CD8-positive, alpha-beta memory T cell (primary cell): ENCODE results near the gene C1orf52. TPM values are rescaled to one million over a fixed set of nuclear protein-coding genes. Genes with fewer than 3 reads are reported as not detected.
"Not testable (repeated sequence)": the region's sequence is repeated elsewhere in the genome, so short reads cannot be mapped to it uniquely, and the experiment has no call there.

Experiments used
- CTCF ChIA-PET: fragments of 350-600 bp; sonication (Branson Sonifier 250); formaldehyde crosslinking; loops from one replicate; lab custom pipeline; 2021; ENCODE audit warnings: antibody characterized with exemption; lab: Charles Lee
- POLR2A ChIA-PET: fragments of 350-600 bp; sonication (Branson Sonifier 250); formaldehyde crosslinking; loops from one replicate; lab custom pipeline; 2021; ENCODE audit warnings: antibody characterized with exemption; lab: Charles Lee
- DNase-seq, 5 donors: peaks; one replicate each; pipeline versions ENCODE4 v3.0.0 to v3.0.0-alpha.2; 2020 to 2022; ENCODE audit warnings: mixed read lengths in 1 of 5
- H3K27ac ChIP-seq: one replicate; pipeline ENCODE4 v1.7.0; 2013; ENCODE audit warnings: low read depth, mild to moderate bottlenecking, low read length, moderate library complexity
- H3K27me3 ChIP-seq: 2 replicates; pipeline ENCODE4 v1.7.0; 2013; ENCODE audit warnings: low read length, mild to moderate bottlenecking; ENCODE audit not compliant: insufficient read depth, poor library complexity, severe bottlenecking
- H3K36me3 ChIP-seq: 2 replicates; pipeline ENCODE4 v1.7.0; 2013; ENCODE audit warnings: mild to moderate bottlenecking, low read length, moderate library complexity; ENCODE audit not compliant: insufficient read depth
- H3K4me1 ChIP-seq: 2 replicates; pipeline ENCODE4 v1.7.0; 2013; ENCODE audit warnings: mild to moderate bottlenecking, low read length, moderate library complexity; ENCODE audit not compliant: insufficient read depth
- H3K4me3 ChIP-seq: 2 replicates; pipeline ENCODE4 v1.7.0; 2013; ENCODE audit warnings: mild to moderate bottlenecking, low read length
- H3K9me3 ChIP-seq: 2 replicates; pipeline ENCODE4 v1.7.0; 2013; ENCODE audit warnings: mild to moderate bottlenecking, low read length
- H3K27ac Mint-ChIP-seq, 8 donors: one replicate each; pipeline ENCODE4 v1.8.0; 2020 to 2021; ENCODE audit warnings: mixed read lengths in 8 of 8, mild to moderate bottlenecking in 6 of 8, inconsistent platforms in 3 of 8, moderate library complexity in 3 of 8
- H3K27me3 Mint-ChIP-seq, 2 donors: one replicate each; pipeline ENCODE4 v1.8.0; 2020 to 2021; ENCODE audit warnings: mixed read lengths in 2 of 2, mild to moderate bottlenecking in 1 of 2, moderate library complexity in 1 of 2
- H3K36me3 Mint-ChIP-seq, 3 donors: one replicate each; pipeline ENCODE4 v1.8.0; 2020 to 2021; ENCODE audit warnings: mixed read lengths in 3 of 3, inconsistent platforms in 1 of 3, mild to moderate bottlenecking in 1 of 3
- H3K4me1 Mint-ChIP-seq, 3 donors: one replicate each; pipeline ENCODE4 v1.8.0; 2020 to 2021; ENCODE audit warnings: mixed read lengths in 3 of 3, inconsistent platforms in 1 of 3, mild to moderate bottlenecking in 1 of 3
- H3K4me3 Mint-ChIP-seq, 7 donors: one replicate each; pipeline ENCODE4 v1.8.0; 2020 to 2021; ENCODE audit warnings: mixed read lengths in 7 of 7, mild to moderate bottlenecking in 6 of 7, moderate library complexity in 4 of 7, inconsistent platforms in 2 of 7
- H3K9me3 Mint-ChIP-seq, 5 donors: one replicate each; pipeline ENCODE4 v1.8.0; 2020 to 2022; ENCODE audit warnings: mixed read lengths in 5 of 5, mild to moderate bottlenecking in 3 of 5, moderate library complexity in 2 of 5, inconsistent platforms in 1 of 5
- polyA plus RNA-seq: library from polyadenylated mRNA; unstranded; fragments of 300-500 nt; fragmentation: Illumina TruSeq; gene quantifications from one replicate; pipeline ENCODE4 v1.2.3, GENCODE V29; 2021
- total RNA-seq, 2 experiments: library from RNA; stranded (reverse); gene quantifications; one replicate each; pipeline ENCODE4 v1.2.3, GENCODE V29; 2021

Gene C1orf52
- total and polyA plus RNA-seq, 3 experiments from 2014 or later = 22.1 to 29.3 (median 27.7) TPM

GRCh38 chr1:85268801-85269585, 9.5 kb upstream of the C1orf52 start:
- Histone ChIP-seq H3K27me3 (no peaks in the 10 kb centered on the region), H3K4me3 (no peak overlapping the region), H3K9me3 (no peaks in the 10 kb centered on the region), H3K27ac (no peak overlapping the region), H3K36me3 (peaks cover 30% of the 10 kb centered on the region), H3K4me1 (peaks cover 11% of the 10 kb centered on the region)
- CTCF ChIA-PET = interaction anchor here (1.9 kb wide), 1 partner anchor 9 kb away, joined by 8 read pairs; the partner anchor contains the start of gene C1orf52
- POLR2A ChIA-PET = interaction anchor here (0.7 kb wide), 1 partner anchor 324 kb away, joined by 6 read pairs; no protein-coding TSS in a partner anchor
- Mint-ChIP-seq H3K9me3 (no peaks in the 10 kb centered on the region), H3K36me3 (peaks cover 0 to 73% (median 16%) of the 10 kb centered on the region in 3 donors), H3K27ac (peak overlapping the region in 2 of 8 donors; percentile 4 to 81), H3K27me3 (no peaks in the 10 kb centered on the region), H3K4me3 (peak overlapping the region in 1 of 7 donors; percentile 25), H3K4me1 (peaks cover 33 to 46% (median 45%) of the 10 kb centered on the region in 3 donors)
- no peak for DNase-seq

GRCh38 chr1:85267313-85267712, 7.9 kb upstream of the C1orf52 start:
- Histone ChIP-seq H3K9me3 (no peaks in the 10 kb centered on the region), H3K4me1 (peaks cover 4% of the 10 kb centered on the region), H3K27me3 (no peaks in the 10 kb centered on the region), H3K4me3 (no peak overlapping the region), H3K27ac (no peak overlapping the region), H3K36me3 (peaks cover 30% of the 10 kb centered on the region)
- Mint-ChIP-seq H3K4me1 (peaks cover 18 to 31% (median 30%) of the 10 kb centered on the region in 3 donors), H3K4me3 (no peak overlapping the region), H3K27ac (no peak overlapping the region), H3K36me3 (peaks cover 0 to 65% (median 17%) of the 10 kb centered on the region in 3 donors), H3K27me3 (no peaks in the 10 kb centered on the region), H3K9me3 (no peaks in the 10 kb centered on the region)
- DNase-seq = no peak
- ChIA-PET CTCF (interaction anchor here (1.9 kb wide), 1 partner anchor 8 kb away, joined by 8 read pairs; the partner anchor contains the start of gene C1orf52), POLR2A (interaction anchor here (1.4 kb wide), 1 partner anchor 8 kb away, joined by 5 read pairs; the partner anchor contains the start of gene BCL10)

- peak overlapping the region in 1 of 8 donors; percentile 28 for H3K27ac Mint-ChIP-seq
- H3K9me3 Mint-ChIP-seq = no peaks in the 10 kb centered on the region
- Histone ChIP-seq H3K9me3 (no peaks in the 10 kb centered on the region), H3K27ac (no peak overlapping the region), H3K27me3 (no peaks in the 10 kb centered on the region), H3K4me1 (no peaks in the 10 kb centered on the region), H3K4me3 (no peak overlapping the region), H3K36me3 (peaks cover 16% of the 10 kb centered on the region)
- CTCF ChIA-PET = no interaction called here
- H3K27me3 Mint-ChIP-seq = no peaks in the 10 kb centered on the region
- no peak overlapping the region for H3K4me3 Mint-ChIP-seq
- peaks cover 7 to 19% (median 14%) of the 10 kb centered on the region in 3 donors for H3K4me1 Mint-ChIP-seq
- POLR2A ChIA-PET = no interaction called here
- H3K36me3 Mint-ChIP-seq = peaks cover 0 to 41% (median 8%) of the 10 kb centered on the region in 3 donors
- DNase-seq = no peak
These were observed 4.7 kb upstream of the C1orf52 start for GRCh38 chr1:85264150-85264549.

GRCh38 chr1:85262985-85263384, 3.5 kb upstream of the C1orf52 start:
- CTCF ChIA-PET = interaction anchor here (1.2 to 5.3 kb wide), 2 partner anchors 11 to 318 kb away, joined by 6 to 86 read pairs; partner anchors contain the start of gene BCL10
- H3K27me3 ChIP-seq = no peaks in the 10 kb centered on the region
- H3K27ac ChIP-seq = no peak overlapping the region
- H3K36me3 Mint-ChIP-seq = peaks cover 0 to 45% (median 12%) of the 10 kb centered on the region in 3 donors
- peaks cover 8% of the 10 kb centered on the region for H3K4me1 ChIP-seq
- H3K4me1 Mint-ChIP-seq = peaks cover 11 to 25% (median 18%) of the 10 kb centered on the region in 3 donors
- H3K9me3 Mint-ChIP-seq = no peaks in the 10 kb centered on the region
- no peak overlapping the region for H3K4me3 ChIP-seq
- H3K36me3 ChIP-seq = peaks cover 10% of the 10 kb centered on the region
- DNase-seq = no peak
- H3K27ac Mint-ChIP-seq = peak overlapping the region in 1 of 8 donors; percentile 38
- POLR2A ChIA-PET = interaction anchor here (1.0 kb wide), 1 partner anchor 13 kb away, joined by 3 read pairs; the partner anchor contains the start of gene BCL10
- H3K27me3 Mint-ChIP-seq = no peaks in the 10 kb centered on the region
- H3K4me3 Mint-ChIP-seq = peak overlapping the region in 1 of 7 donors; percentile 30
- no peaks in the 10 kb centered on the region for H3K9me3 ChIP-seq

- peaks cover 30 to 51% (median 42%) of the 10 kb centered on the region in 3 donors for H3K4me1 Mint-ChIP-seq
- ChIA-PET CTCF (interaction anchor here (0.6 to 7.7 kb wide), 27 partner anchors 8 to 324 kb away, joined by 3 to 114 read pairs (median 4); partner anchors contain the start of genes BCL10 and SYDE2), POLR2A (interaction anchor here (0.9 to 3.7 kb wide), 4 partner anchors 16 to 315 kb away, joined by 3 to 42 read pairs (median 9); partner anchors contain the start of genes BCL10, MCOLN3 and SYDE2)
- peak overlapping the region; percentile 97 to 100 (median 98) for H3K4me3 Mint-ChIP-seq
- H3K36me3 Mint-ChIP-seq = peaks cover 4 to 43% (median 24%) of the 10 kb centered on the region in 3 donors
- Histone ChIP-seq H3K4me1 (peaks cover 21% of the 10 kb centered on the region), H3K27me3 (no peaks in the 10 kb centered on the region), H3K27ac (no peak overlapping the region), H3K36me3 (peaks cover 10% of the 10 kb centered on the region), H3K4me3 (peak overlapping the region; percentile 90), H3K9me3 (no peaks in the 10 kb centered on the region)
- peak overlapping the region; percentile 55 to 99 (median 84) for H3K27ac Mint-ChIP-seq
- no peaks in the 10 kb centered on the region for H3K9me3 Mint-ChIP-seq
- no peak for DNase-seq
- H3K27me3 Mint-ChIP-seq = no peaks in the 10 kb centered on the region
These were observed 431 bp upstream of the C1orf52 start for GRCh38 chr1:85259912-85260274.

- Mint-ChIP-seq H3K27me3 (no peaks in the 10 kb centered on the region), H3K27ac (peak overlapping the region; percentile 73 to 99 (median 97)), H3K4me1 (peaks cover 37 to 57% (median 53%) of the 10 kb centered on the region in 3 donors), H3K36me3 (peaks cover 4 to 43% (median 18%) of the 10 kb centered on the region in 3 donors), H3K4me3 (peak overlapping the region; percentile 97 to 100 (median 98)), H3K9me3 (no peaks in the 10 kb centered on the region)
- peak overlapping the region; percentile 90 for H3K4me3 ChIP-seq
- no peaks in the 10 kb centered on the region for H3K27me3 ChIP-seq
- H3K27ac ChIP-seq = peak overlapping the region; percentile 85
- peaks cover 10% of the 10 kb centered on the region for H3K36me3 ChIP-seq
- CTCF ChIA-PET = interaction anchor here (0.6 to 7.7 kb wide), 28 partner anchors 8 to 323 kb away, joined by 3 to 114 read pairs (median 4); partner anchors contain the start of genes BCL10 and SYDE2
- H3K9me3 ChIP-seq = no peaks in the 10 kb centered on the region
- POLR2A ChIA-PET = interaction anchor here (0.6 to 3.7 kb wide), 7 partner anchors 17 to 314 kb away, joined by 3 to 42 read pairs (median 6); partner anchors contain the start of genes BCL10 and SYDE2
- no peak for DNase-seq
- peaks cover 31% of the 10 kb centered on the region for H3K4me1 ChIP-seq
These were observed 835 bp downstream of the C1orf52 start for GRCh38 chr1:85258536-85259117.

- Mint-ChIP-seq H3K36me3 (peaks cover 0 to 40% (median 9%) of the 10 kb centered on the region in 3 donors), H3K4me1 (peaks cover 15 to 18% (median 16%) of the 10 kb centered on the region in 3 donors)
- H3K27ac Mint-ChIP-seq, H3K4me3 ChIP-seq, H3K36me3 ChIP-seq, H3K27me3 ChIP-seq, H3K4me3 Mint-ChIP-seq, H3K4me1 ChIP-seq, DNase-seq, H3K27me3 Mint-ChIP-seq, POLR2A ChIA-PET, H3K9me3 Mint-ChIP-seq, H3K9me3 ChIP-seq, H3K27ac ChIP-seq: not testable (repeated sequence)
- CTCF ChIA-PET = interaction anchor here (1.7 to 2.4 kb wide), 2 partner anchors 9 to 140 kb away, joined by 4 to 11 read pairs; partner anchors contain the start of gene C1orf52
These were observed 10.4 kb downstream of the C1orf52 start for GRCh38 chr1:85249042-85249441.
